NCI-H748 (cell line): ENCODE measurements around the gene ADAR.

Source experiments
- DNase-seq: peaks from one replicate; lab custom pipeline; 2025; ENCODE audit not compliant: unreplicated experiment; lab: John Stamatoyannopoulos, UW

Gene ADAR

GRCh38 chr1:154559466-154560044 lies 48.4 kb downstream of the ADAR start:
- DNase-seq = peak; percentile 94

- peak; percentile 99 for DNase-seq
Measured at GRCh38 chr1:154558720-154559465, 49.1 kb downstream of the ADAR start.

GRCh38 chr1:154557939-154558719 lies 49.9 kb downstream of the ADAR start, which contains the start of gene UBE2Q1:
TSS of gene UBE2Q1 (minus strand) at chr1:154558662. CDS start at chr1:154558553, 109 bp downstream.
- peak; percentile 56 for DNase-seq

GRCh38 chr1:154557248-154557938 lies 50.6 kb downstream of the ADAR start:
- no peak for DNase-seq

- DNase-seq = no peak
Measured at GRCh38 chr1:154556422-154556821, 51.6 kb downstream of the ADAR start.

GRCh38 chr1:154553056-154554030 lies 54.6 kb downstream of the ADAR start:
- no peak for DNase-seq

- no peak for DNase-seq
Measured at GRCh38 chr1:154552036-154552435, 56.0 kb downstream of the ADAR start.

- no peak for DNase-seq
Measured at GRCh38 chr1:154551474-154551873, 56.5 kb downstream of the ADAR start.

- DNase-seq = no peak
Measured at GRCh38 chr1:154550657-154551056, 57.3 kb downstream of the ADAR start.

DNA sequence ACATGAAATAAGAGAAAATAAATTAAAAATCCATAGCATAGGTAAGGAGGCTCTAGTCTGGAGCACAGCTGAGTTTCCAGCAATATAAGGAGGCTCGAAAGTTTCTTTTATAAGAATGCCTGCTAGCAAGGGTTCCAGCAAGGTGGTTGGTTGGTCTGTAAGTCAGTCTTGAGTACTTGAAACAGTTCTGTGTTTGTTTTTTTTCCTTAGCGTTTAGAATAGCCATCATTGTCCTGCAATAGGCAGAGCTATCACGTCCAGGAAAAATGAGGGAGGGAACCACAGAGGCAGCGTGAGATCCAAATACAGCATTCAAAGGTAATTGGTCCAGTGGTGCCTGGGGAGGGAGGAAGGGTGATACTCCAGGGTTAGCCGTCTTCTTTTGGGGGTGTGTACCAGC lies 57.9 kb downstream of the ADAR start:
- no peak for DNase-seq

DNA sequence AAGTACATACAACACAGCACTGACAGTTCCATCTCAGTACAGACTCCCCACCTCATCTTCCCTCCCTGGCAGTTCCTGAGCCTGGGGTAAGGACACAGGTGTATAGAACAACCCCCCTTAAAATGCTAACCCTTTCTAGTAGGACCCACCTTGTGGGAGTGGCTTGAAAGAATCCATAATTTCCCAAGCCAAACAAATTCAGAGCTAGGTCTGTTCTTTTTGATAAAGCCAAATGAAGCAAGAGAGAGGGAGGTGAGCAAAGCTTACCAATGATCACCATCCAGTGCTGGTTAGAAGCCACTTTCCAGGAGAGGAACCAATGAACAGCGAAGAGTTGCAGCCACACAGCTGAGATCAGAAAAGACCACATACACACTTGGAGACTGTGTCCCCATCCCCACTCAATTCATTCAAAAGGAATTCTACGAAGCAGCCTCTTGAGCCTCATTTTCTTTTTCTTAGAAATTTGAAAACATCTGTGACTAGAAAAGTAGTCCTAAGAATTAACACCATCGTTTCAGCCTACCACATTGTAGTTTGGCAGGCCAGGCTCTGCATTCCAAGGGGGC lies 58.7 kb downstream of the ADAR start:
- no peak for DNase-seq

DNA sequence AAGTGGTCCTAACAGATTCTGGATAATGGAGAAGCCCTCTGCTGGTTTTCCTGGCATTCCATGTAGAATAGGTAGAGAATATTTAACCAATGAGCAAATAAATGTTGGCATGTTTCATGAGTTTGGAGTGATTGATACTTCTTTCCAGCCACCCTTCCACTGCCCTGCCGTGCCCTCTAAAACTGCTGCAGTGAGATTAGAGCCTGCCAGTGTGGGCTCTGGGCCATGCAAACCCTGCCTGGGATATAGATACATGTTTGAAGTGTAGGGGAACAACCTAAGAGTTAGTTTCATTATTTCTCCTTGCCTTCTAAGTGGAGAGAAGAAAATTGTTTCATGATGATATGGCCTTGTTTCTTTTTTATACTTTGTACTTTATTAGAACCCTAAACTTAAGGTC lies 60.0 kb downstream of the ADAR start:
- DNase-seq = no peak

GRCh38 chr1:154547105-154547732 lies 60.8 kb downstream of the ADAR start:
- DNase-seq = no peak

DNA sequence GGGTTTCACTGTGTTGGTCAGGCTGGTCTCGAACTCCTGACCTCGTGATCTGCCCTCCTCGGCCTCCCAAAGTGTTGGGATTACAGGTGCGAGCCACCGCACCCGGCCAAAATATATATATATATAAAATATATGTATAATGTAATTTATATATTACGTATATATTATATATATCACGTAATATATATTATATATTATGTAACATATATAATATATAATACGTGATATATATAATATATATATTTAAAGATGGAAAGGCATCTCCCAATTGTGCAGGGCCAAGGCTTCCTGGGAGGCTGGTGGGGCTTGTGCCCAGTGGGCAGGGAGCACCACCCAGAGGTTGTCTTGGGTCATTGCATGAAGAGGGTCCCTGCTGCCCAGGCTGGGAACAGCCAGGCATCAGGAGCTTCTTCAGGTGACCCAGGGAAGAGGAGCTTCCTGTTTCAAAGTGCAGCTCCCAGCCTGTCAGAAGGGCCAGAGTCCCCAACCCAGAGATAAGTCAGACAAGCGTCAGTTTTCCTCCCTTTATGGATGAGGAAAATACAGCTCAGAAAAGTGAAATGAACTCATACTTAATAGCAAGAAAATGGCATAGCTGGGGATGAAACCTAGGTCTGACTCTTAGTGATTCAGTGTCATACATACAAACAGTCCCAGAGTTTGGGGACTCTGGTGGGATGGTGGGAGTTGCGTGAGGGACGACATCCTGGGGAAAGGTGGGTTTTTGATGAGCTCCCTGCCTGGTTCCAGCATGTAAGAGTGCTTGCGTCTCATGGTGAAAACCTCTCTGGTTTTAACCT lies 61.5 kb downstream of the ADAR start:
- peak; percentile 63 for DNase-seq

GRCh38 chr1:154541231-154541630 lies 66.8 kb downstream of the ADAR start:
- DNase-seq = no peak

DNA sequence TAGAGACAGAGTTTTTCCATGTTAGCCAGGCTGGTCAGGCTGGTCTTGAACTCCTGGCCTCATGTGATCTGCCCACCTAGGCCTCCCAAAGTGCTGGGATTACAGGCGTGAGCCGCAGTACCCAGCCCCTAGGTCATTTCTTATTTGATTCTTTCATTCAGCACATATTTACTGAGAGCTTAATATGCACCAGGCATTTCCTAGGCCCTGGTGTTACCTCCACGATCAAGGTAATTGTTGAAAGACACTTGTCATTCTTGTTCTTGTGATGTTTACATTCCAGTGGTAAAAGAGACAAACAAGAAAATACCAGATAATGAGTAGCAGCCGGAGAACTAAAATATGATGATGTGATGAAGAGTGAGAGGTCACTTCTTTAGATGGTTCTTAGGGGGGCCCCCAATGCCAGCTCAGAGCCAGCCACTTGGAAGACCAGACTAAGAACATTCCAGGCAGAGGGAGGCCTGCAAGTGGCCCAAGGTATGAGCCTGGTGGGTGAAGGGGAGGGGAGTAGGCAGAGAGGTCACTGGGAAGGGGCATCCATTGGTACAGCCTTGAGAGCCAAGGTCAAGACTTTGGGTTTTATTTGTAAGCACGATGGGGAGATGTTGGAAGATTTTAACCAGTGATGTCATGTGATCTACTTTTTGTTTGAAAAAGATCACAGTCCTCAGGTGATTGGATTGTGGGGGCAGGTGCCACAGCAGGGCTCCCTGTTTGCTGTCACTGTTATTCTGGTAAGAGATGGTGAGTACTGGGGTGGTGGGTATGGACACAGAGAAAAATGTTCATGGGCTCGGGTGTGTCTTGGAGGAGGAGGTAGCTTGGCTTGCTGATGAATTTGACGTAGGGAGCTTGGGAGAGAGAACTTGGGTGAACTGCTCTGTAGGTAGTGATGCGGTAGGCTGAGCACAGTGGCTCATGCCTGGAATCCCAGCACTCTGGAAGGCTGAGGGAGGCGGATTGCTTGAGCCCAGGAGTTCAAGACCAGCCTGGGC lies 68.2 kb downstream of the ADAR start:
- DNase-seq = no peak

- DNase-seq = no peak
Measured at GRCh38 chr1:154536570-154536969, 71.4 kb downstream of the ADAR start.
